ENCODE results near the gene ICE1.
"Not testable (repeated sequence)": the region's sequence is repeated elsewhere in the genome, so short reads cannot be mapped to it uniquely, and the experiment has no call there.

ICE1 gene

GRCh38 chr5:5453131-5453530 is 30.7 kb downstream of the ICE1 start:
- DNase-seq (ENCODE audit: low read depth in 2 of 2), result no peak

GRCh38 chr5:5454391-5454790 is 31.9 kb downstream of the ICE1 start:
- no peak for DNase-seq (ENCODE audit: low read depth in 2 of 2)

GRCh38 chr5:5456858-5457257 is 34.4 kb downstream of the ICE1 start:
- no peak for DNase-seq (ENCODE audit: low read depth in 2 of 2)

- DNase-seq (ENCODE audit: low read depth in 2 of 2), result no peak
Measured at GRCh38 chr5:5460311-5460710, 37.8 kb downstream of the ICE1 start.

- no peak for DNase-seq (ENCODE audit: low read depth in 2 of 2)
Measured at GRCh38 chr5:5461012-5461411, 38.5 kb downstream of the ICE1 start.

GRCh38 chr5:5464036-5464715 is 41.7 kb downstream of the ICE1 start:
- DNase-seq (ENCODE audit: low read depth in 2 of 2), result no peak

- no peak for DNase-seq (ENCODE audit: low read depth in 2 of 2)
Measured at GRCh38 chr5:5466227-5466626, 43.8 kb downstream of the ICE1 start.

GRCh38 chr5:5467737-5468136 is 45.3 kb downstream of the ICE1 start:
- DNase-seq (ENCODE audit: low read depth in 2 of 2), result no peak

- no peak for DNase-seq (ENCODE audit: low read depth in 2 of 2)
Measured at GRCh38 chr5:5470933-5471332, 48.5 kb downstream of the ICE1 start.

- DNase-seq (ENCODE audit: low read depth in 2 of 2), result no peak
Measured at GRCh38 chr5:5473226-5473625, 50.7 kb downstream of the ICE1 start.

- no peak for DNase-seq (ENCODE audit: low read depth in 2 of 2)
Measured at GRCh38 chr5:5474961-5475360, 52.5 kb downstream of the ICE1 start.

- no peak for DNase-seq (ENCODE audit: low read depth in 2 of 2)
Measured at GRCh38 chr5:5475975-5476374, 53.5 kb downstream of the ICE1 start.

GRCh38 chr5:5479578-5479977 is 57.1 kb downstream of the ICE1 start:
- DNase-seq (ENCODE audit: low read depth in 2 of 2), result not testable (repeated sequence)

GRCh38 chr5:5480481-5481111 is 58.1 kb downstream of the ICE1 start:
- DNase-seq (ENCODE audit: low read depth in 2 of 2), result no peak

- no peak for DNase-seq (ENCODE audit: low read depth in 2 of 2)
Measured at GRCh38 chr5:5481206-5481605, 58.7 kb downstream of the ICE1 start.

GRCh38 chr5:5481633-5482032 is 59.2 kb downstream of the ICE1 start:
- no peak for DNase-seq (ENCODE audit: low read depth in 2 of 2)

- no peak for DNase-seq (ENCODE audit: low read depth in 2 of 2)
Measured at GRCh38 chr5:5483350-5483749, 60.9 kb downstream of the ICE1 start.

- no peak for DNase-seq (ENCODE audit: low read depth in 2 of 2)
Measured at GRCh38 chr5:5483880-5484598, 61.6 kb downstream of the ICE1 start.

GRCh38 chr5:5486122-5486521 is 63.6 kb downstream of the ICE1 start:
- DNase-seq (ENCODE audit: low read depth in 2 of 2), result no peak

GRCh38 chr5:5487585-5488360 is 65.3 kb downstream of the ICE1 start:
- no peak for DNase-seq (ENCODE audit: low read depth in 2 of 2)

- DNase-seq (ENCODE audit: low read depth in 2 of 2), result no peak
Measured at GRCh38 chr5:5490774-5491347, 68.4 kb downstream of the ICE1 start.

Measured in stimulated activated CD8-positive, alpha-beta memory T cell treated with anti-CD3 and anti-CD28 coated beads, Interleukin-15, amount 100 ng/mL, for 48 hours (primary cell).